NB4 (cell line): ENCODE measurements around the gene FRRS1L.

Experiments
- TF ChIP-seq, protein P1 (sequence below): IDR thresholded peaks from 2 replicates; pipeline ENCODE4 v1.6.1; 2011; ENCODE audit warnings: low read depth, low read length
- TF ChIP-seq, protein P2 (sequence below): IDR thresholded peaks from one replicate; pipeline ENCODE4 v1.5.1; 2012; ENCODE audit warnings: low read depth, low read length

DNA sequence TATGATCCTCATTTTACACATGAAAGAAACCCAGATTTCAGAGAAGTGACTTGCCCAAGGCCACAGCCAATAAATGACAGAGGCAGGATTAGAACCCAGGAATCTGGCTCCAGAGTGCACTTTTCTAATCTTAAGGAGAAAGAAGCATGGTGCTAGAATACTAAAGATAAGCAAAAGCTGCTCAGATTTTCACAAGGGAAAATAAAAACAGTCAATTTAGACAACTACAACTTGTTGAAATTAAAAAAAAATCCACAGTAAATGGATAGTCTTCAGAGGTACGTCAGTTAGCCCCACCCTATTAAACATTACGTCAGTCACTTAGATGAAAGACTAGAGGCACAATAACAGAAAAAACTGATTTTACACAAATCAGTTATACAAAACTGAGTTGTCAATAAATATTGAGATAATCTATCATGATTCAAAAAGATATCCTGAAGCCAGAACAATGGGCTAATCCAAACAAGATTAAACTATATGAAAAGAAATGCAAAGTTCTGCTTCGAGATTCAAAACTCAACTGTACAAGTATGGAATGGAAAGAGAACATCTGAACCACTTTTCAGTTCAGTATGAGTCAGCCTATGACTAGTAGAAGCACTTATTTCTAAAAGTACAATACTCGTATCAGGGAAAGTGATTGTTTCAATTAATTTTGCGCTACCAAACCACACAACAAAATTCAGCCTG, 56.6 kb downstream of the FRRS1L start:
- TF ChIP-seq, protein P1, sequence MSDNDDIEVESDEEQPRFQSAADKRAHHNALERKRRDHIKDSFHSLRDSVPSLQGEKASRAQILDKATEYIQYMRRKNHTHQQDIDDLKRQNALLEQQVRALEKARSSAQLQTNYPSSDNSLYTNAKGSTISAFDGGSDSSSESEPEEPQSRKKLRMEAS: no peak
- TF ChIP-seq, protein P2, sequence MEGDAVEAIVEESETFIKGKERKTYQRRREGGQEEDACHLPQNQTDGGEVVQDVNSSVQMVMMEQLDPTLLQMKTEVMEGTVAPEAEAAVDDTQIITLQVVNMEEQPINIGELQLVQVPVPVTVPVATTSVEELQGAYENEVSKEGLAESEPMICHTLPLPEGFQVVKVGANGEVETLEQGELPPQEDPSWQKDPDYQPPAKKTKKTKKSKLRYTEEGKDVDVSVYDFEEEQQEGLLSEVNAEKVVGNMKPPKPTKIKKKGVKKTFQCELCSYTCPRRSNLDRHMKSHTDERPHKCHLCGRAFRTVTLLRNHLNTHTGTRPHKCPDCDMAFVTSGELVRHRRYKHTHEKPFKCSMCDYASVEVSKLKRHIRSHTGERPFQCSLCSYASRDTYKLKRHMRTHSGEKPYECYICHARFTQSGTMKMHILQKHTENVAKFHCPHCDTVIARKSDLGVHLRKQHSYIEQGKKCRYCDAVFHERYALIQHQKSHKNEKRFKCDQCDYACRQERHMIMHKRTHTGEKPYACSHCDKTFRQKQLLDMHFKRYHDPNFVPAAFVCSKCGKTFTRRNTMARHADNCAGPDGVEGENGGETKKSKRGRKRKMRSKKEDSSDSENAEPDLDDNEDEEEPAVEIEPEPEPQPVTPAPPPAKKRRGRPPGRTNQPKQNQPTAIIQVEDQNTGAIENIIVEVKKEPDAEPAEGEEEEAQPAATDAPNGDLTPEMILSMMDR: no peak
